ENCODE measurements around the gene HBB. TPM values are rescaled to one million over a fixed set of nuclear protein-coding genes. Genes with fewer than 3 reads are reported as not detected.
"Not testable (repeated sequence)": the region's sequence is repeated elsewhere in the genome, so short reads cannot be mapped to it uniquely, and the experiment has no call there.

HBB gene
- total RNA-seq, 1 donor from 2014 or later = not detected

- H3K9me3 Mint-ChIP-seq = not testable (repeated sequence)
These were observed 26.6 kb upstream of the HBB start for GRCh38 chr11:5253440-5253839.

DNA sequence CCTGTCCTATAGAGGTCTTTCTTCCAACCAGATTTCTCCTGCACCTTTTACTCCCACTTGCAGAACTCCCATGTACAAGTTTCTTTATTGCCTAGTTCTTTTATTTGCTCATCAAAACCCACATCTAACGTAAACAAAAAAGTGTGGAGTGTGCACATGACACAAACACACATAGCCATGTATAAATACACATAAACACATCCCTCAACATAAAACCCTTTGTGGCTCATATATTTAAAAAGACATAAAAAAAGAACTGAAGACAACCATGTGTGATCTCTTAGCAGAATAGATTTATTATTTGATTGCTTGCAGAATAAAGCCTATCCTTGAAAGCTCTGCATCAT lies 26.0 kb upstream of the HBB start:
- H2AFZ ChIP-seq (replicated peaks) = no peak overlapping the region
- no peak for DNase-seq (ENCODE audit: low spot score)
- no peak overlapping the region for H3K9ac ChIP-seq
- no peak overlapping the region for H3K4me2 ChIP-seq
- H3K27me3 ChIP-seq = no peaks in the 10 kb centered on the region
- no peak overlapping the region for H3K27ac Mint-ChIP-seq
- H3K4me3 Mint-ChIP-seq = no peak overlapping the region
- H3K4me1 ChIP-seq = no peaks in the 10 kb centered on the region
- H3K27ac ChIP-seq = no peak overlapping the region
- no peaks in the 10 kb centered on the region for H3F3A ChIP-seq (ENCODE audit: low read depth)
- no peaks in the 10 kb centered on the region for H3K36me3 Mint-ChIP-seq
- no peaks in the 10 kb centered on the region for H3K9me3 Mint-ChIP-seq
- H3K9me3 ChIP-seq (ENCODE audit: low read depth) = no peaks in the 10 kb centered on the region
- H4K20me1 ChIP-seq (ENCODE audit: low read depth) = no peaks in the 10 kb centered on the region
- no peaks in the 10 kb centered on the region for H3K36me3 ChIP-seq
- H3K79me2 ChIP-seq (ENCODE audit: low read depth) = no peaks in the 10 kb centered on the region
- peaks cover 8% of the 10 kb centered on the region for H3K4me1 Mint-ChIP-seq
- TF ChIP-seq, protein P1, sequence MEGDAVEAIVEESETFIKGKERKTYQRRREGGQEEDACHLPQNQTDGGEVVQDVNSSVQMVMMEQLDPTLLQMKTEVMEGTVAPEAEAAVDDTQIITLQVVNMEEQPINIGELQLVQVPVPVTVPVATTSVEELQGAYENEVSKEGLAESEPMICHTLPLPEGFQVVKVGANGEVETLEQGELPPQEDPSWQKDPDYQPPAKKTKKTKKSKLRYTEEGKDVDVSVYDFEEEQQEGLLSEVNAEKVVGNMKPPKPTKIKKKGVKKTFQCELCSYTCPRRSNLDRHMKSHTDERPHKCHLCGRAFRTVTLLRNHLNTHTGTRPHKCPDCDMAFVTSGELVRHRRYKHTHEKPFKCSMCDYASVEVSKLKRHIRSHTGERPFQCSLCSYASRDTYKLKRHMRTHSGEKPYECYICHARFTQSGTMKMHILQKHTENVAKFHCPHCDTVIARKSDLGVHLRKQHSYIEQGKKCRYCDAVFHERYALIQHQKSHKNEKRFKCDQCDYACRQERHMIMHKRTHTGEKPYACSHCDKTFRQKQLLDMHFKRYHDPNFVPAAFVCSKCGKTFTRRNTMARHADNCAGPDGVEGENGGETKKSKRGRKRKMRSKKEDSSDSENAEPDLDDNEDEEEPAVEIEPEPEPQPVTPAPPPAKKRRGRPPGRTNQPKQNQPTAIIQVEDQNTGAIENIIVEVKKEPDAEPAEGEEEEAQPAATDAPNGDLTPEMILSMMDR (IDR thresholded peaks at IDR 0.05) = no peak
- TF ChIP-seq EZH2 (IDR thresholded peaks at IDR 0.05) (no peak), EZH2phosphoT487 (IDR thresholded peaks at IDR 0.05) (no peak)
- H3K27me3 Mint-ChIP-seq (ENCODE audit: insufficient read depth, low read depth) = no peaks in the 10 kb centered on the region
- H3K4me3 ChIP-seq = no peak overlapping the region

More at GRCh38 chr11:5253440-5253839, 26.6 kb upstream of the HBB start:
- not testable (repeated sequence) for H3F3A ChIP-seq (ENCODE audit: low read depth); H3K4me3 ChIP-seq; H3K79me2 ChIP-seq (ENCODE audit: low read depth); H2AFZ ChIP-seq (replicated peaks); H3K27ac Mint-ChIP-seq; H3K36me3 Mint-ChIP-seq; H3K36me3 ChIP-seq; DNase-seq (ENCODE audit: low spot score); H3K9ac ChIP-seq; H3K4me1 ChIP-seq; H3K4me3 Mint-ChIP-seq; H3K27me3 ChIP-seq; H3K27ac ChIP-seq; H3K4me2 ChIP-seq; H3K9me3 ChIP-seq (ENCODE audit: low read depth); H3K27me3 Mint-ChIP-seq (ENCODE audit: insufficient read depth, low read depth); H4K20me1 ChIP-seq (ENCODE audit: low read depth)
- peaks cover 13% of the 10 kb centered on the region for H3K4me1 Mint-ChIP-seq

DNA sequence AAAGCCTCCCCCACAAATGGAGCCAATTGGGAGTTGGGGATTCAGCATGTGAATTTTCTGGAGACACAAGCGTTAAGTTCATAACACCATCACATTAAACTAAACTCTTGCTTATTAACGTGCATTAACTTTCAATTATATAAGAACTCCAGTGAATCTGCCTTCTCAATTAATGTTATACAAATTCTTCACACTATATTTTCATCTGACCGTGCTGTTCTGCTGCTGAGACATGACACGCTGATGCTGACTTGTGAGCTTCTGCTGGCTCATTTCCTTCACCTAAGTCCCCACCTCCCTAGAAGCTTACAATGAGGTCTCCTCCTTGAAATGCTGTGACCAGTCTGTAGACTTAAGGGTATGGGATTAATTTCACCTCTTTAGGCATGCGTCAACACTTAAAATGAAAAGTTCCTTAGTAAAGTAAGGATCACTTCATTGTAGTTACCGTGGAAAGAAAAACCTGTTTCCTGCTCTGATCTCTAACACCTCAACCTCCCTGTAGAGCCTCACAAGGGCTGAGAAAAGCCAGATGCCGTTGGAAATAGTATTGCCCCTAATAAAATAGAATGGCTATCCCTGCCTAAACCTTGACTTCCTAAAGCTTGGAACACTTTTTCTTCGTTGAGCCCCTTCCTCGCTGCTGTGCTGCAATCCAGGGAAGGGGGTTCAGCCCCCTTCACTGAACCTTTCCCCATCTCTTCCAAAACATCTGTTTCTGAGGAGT lies 25.5 kb upstream of the HBB start:
- TF ChIP-seq EZH2 (IDR thresholded peaks at IDR 0.05) = no peak
- TF ChIP-seq, protein P1 (IDR thresholded peaks at IDR 0.05) = no peak
- no peak for TF ChIP-seq EZH2phosphoT487 (IDR thresholded peaks at IDR 0.05)
- no peak overlapping the region for H2AFZ ChIP-seq (replicated peaks)
- H3K27ac ChIP-seq = no peak overlapping the region

GRCh38 chr11:5251746-5252145 lies 24.9 kb upstream of the HBB start:
- Histone ChIP-seq H3K4me1 (no peaks in the 10 kb centered on the region), H4K20me1 (ENCODE audit: low read depth) (no peaks in the 10 kb centered on the region), H3K27ac (no peak overlapping the region), H3K4me2 (no peak overlapping the region), H3K9me3 (ENCODE audit: low read depth) (no peaks in the 10 kb centered on the region), H3K27me3 (no peaks in the 10 kb centered on the region), H3K4me3 (no peak overlapping the region), H2AFZ (replicated peaks) (no peak overlapping the region), H3K9ac (no peak overlapping the region), H3K79me2 (ENCODE audit: low read depth) (no peaks in the 10 kb centered on the region), H3K36me3 (no peaks in the 10 kb centered on the region), H3F3A (ENCODE audit: low read depth) (no peaks in the 10 kb centered on the region)
- no peak overlapping the region for H3K4me3 Mint-ChIP-seq
- H3K4me1 Mint-ChIP-seq = peaks cover 6% of the 10 kb centered on the region
- H3K27ac Mint-ChIP-seq = no peak overlapping the region
- H3K27me3 Mint-ChIP-seq (ENCODE audit: insufficient read depth, low read depth) = no peaks in the 10 kb centered on the region
- H3K9me3 Mint-ChIP-seq = no peaks in the 10 kb centered on the region
- no peaks in the 10 kb centered on the region for H3K36me3 Mint-ChIP-seq
- TF ChIP-seq EZH2phosphoT487 (IDR thresholded peaks at IDR 0.05) = no peak
- no peak for DNase-seq (ENCODE audit: low spot score)

More for the DNA sequence above, 25.5 kb upstream of the HBB start:
- Mint-ChIP-seq H3K27ac (no peak overlapping the region), H3K4me1 (peaks cover 8% of the 10 kb centered on the region), H3K27me3 (ENCODE audit: insufficient read depth, low read depth) (no peaks in the 10 kb centered on the region), H3K36me3 (no peaks in the 10 kb centered on the region), H3K4me3 (no peak overlapping the region), H3K9me3 (no peaks in the 10 kb centered on the region)
- Histone ChIP-seq H3K9ac (no peak overlapping the region), H3K4me3 (no peak overlapping the region), H3K27me3 (no peaks in the 10 kb centered on the region), H3K79me2 (ENCODE audit: low read depth) (no peaks in the 10 kb centered on the region), H3K9me3 (ENCODE audit: low read depth) (no peaks in the 10 kb centered on the region), H4K20me1 (ENCODE audit: low read depth) (no peaks in the 10 kb centered on the region), H3F3A (ENCODE audit: low read depth) (no peaks in the 10 kb centered on the region), H3K36me3 (no peaks in the 10 kb centered on the region), H3K4me2 (no peak overlapping the region), H3K4me1 (no peaks in the 10 kb centered on the region)
- DNase-seq (ENCODE audit: low spot score) = no peak

Data from neural progenitor cell (in vitro differentiated cells).